SH-SY5Y (cell line): ENCODE data around the gene STAB2.

ENCODE experiments used
- GATA2 ChIP-seq: IDR thresholded peaks from 2 replicates; pipeline ENCODE4 v1.6.1; 2011; ENCODE audit warnings: mild to moderate bottlenecking, low read depth, low read length
- GATA3 ChIP-seq: IDR thresholded peaks from 2 replicates; pipeline ENCODE4 v1.6.1; 2011; ENCODE audit warnings: low read depth, mild to moderate bottlenecking, low read length, moderate library complexity

GRCh38 chr12:103588680-103589079 is 1.6 kb downstream of the STAB2 start:
- TF ChIP-seq GATA2 (no peak), GATA3 (no peak)
